Measurements from ENCODE around the gene ENOX2.

Gene ENOX2

DNA sequence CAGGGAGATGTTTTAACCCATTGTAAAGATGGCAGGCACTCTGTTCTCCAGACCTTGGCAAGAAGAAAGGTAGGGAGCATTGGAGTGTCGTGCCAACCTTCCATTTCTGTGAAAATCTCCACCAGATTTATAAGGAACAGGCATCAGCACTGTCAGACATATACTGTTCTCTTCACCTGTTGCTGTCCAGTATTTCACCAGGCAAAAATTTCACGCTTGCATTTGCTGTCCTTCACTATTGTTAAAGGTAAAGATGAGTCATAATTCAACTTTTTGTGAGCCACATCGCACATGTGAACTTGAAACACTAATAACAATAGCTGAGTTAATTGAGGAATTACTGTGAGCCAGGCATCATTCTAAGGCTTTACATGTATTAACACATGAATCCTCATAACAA, 203.4 kb downstream of the ENOX2 start:
- DNase-seq (ENCODE audit: low spot score) = no peak

- DNase-seq (ENCODE audit: low spot score) = no peak
Observed at GRCh38 chrX:130696542-130696941, 206.5 kb downstream of the ENOX2 start.

DNA sequence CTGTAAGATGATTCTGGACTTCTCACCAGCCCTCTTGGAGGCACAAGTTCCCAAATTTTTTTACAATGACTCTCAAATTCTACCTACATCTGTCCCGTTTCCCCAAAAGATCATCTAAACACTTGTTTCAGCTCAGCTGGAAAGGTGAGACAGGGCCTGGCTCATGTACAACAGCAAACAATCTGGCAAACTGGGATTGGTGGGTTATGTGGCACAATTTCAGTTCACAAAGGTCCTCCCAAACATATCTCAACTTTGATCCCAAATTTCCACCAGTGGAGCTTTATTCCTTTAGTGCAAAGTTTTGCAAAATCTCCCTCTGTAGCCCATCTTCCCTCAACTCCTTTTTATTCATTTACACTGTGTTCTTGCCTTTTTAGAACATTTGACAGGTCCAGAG, 207.1 kb downstream of the ENOX2 start:
- no peak for DNase-seq (ENCODE audit: low spot score)

GRCh38 chrX:130694983-130695382, 208.0 kb downstream of the ENOX2 start:
- DNase-seq (ENCODE audit: low spot score) = no peak

DNA sequence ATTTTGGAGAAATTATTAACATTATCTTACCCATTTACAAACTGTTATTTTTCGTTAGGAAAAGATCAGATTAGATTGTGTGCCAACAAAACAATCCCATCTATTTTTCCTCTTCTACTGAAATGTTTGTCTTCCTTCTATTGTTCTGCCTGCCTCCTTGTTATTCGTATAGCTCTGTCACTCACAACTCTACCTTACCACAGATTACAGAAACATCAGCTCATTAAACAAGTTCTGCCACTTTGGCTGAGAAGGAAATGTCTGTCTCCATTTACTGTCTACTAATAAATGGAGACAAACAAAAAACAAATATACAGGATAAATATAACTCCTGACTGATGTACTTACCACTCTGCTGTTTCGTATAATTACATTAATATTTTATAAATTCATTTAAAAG, 211.4 kb downstream of the ENOX2 start:
- DNase-seq (ENCODE audit: low spot score) = no peak

- no peak for DNase-seq (ENCODE audit: low spot score)
Observed at GRCh38 chrX:130688360-130688759, 214.6 kb downstream of the ENOX2 start.

DNA sequence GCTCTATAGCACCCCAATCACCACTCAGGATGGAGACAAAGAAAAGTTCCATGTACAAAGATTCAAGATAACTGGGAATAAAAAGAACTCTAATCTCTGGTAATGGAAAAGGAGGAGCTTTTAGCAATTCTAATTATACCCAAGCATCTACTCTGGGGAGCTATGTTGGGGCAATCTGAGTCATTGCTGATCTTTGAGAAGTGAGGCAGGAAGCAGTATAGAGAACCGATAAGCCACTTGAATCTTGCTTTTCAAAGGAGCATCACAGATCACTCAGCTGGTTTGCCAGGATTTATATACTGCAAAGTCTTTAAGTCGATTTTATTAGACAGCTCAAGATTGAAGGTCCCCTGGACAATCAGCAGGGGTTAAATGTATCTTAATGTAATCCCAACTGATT, 220.0 kb downstream of the ENOX2 start:
- peak; percentile 24 for DNase-seq (ENCODE audit: low spot score)

GRCh38 chrX:130680164-130681035, 222.6 kb downstream of the ENOX2 start:
- DNase-seq (ENCODE audit: low spot score) = peak; percentile 4

GRCh38 chrX:130676861-130677260, 226.1 kb downstream of the ENOX2 start:
- no peak for DNase-seq (ENCODE audit: low spot score)

DNA sequence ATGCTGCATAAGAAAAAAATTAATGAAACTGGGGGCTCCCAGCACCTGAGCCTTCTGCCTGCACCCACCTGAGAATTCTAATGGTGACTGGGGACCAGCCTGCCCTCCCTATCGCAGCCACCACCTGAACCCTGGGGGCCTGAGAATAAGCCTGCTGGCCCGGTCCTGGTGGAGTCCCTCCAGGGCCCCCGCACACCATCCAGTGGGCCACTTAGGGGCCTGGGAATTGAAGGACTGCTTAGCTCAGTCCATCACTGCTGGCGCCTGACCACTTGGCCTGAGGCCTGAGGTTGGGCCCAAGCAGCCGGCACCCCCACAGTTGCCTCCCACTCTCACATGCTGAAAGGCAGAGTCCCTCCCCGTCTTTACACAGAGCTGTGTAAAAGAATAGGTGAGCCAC, 230.8 kb downstream of the ENOX2 start:
- no peak for DNase-seq (ENCODE audit: low spot score)

DNA sequence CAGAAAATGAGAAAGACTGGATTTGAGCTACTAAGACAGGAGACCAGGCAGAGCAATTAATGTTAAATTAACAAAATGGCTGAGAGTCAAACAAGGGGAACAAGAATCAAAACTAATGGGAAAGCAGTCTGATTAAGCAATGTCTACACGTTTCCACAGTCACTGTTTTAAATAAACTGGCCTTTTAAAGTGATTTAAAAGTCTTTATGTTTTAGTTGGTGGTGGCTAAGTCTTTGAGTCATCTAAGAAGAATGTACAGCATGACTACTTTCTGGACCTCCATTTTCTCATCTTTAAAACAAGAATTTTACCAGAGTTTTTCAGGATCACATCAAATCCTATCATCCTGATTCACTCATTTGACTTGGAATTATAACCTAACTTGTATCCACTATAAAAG, 233.8 kb downstream of the ENOX2 start:
- peak; percentile 22 for DNase-seq (ENCODE audit: low spot score)

DNA sequence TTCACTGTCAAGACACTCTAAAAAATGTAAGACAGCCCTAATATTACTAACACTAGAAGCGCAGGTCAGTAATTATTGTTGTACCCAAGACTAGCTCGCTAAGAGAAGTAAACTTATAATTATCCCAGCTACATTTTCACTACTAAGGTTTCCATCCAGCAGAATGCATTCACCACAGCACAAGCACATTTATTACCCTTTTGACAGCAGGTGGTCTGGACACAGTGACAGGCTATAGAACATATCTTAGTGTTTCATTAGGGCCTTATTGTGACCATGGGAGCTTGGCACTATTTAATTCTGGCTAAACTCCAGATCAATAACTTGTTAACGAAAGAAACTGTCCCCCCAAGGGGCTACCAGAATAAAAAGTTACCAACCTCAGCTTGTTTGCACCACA, 237.7 kb downstream of the ENOX2 start:
- DNase-seq (ENCODE audit: low spot score) = no peak

DNA sequence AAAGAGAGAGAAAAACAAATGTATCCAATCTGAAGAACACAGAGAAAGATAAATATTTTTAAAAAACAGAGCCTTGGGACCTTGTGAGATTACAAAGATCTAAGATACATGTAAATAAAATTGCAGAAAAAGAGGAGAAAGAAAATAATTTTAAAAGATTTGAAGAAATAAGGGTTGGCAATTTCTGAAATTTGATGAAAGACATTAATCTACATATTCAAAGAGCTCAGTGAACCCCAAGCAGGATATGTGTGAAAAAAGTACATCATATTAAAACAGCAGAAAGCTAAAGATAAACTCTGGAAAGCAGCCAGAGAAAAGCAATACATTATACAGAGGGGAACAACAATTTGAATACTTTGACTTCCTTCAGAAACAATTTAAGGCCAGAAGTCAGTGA, 244.7 kb downstream of the ENOX2 start:
- DNase-seq (ENCODE audit: low spot score) = no peak

DNA sequence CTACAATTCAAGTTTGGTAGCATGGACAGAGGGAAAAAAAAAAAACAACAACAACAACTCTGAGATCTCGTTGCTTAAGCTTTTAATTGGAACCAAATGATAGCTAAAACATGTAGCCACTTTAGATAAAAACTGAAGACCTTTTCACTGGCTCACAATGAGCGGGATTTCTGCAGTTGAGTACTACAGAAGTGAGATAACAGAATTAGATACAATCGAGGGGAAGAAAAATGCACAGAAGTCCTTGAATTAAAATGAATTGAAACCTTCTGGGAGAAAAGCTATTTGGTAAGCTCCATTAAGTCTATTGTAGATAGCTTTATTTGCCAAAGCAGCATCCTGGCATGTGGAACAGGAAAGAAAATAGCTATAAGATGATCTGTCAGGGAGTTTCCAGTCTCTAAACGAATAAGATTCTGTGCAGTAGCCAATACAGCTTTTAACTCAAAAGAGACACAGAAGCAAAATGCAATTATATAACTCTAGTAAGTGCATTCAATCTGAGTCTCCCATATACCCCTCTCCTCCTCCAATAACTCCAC, 248.5 kb downstream of the ENOX2 start:
- DNase-seq (ENCODE audit: low spot score) = peak; percentile 4

DNA sequence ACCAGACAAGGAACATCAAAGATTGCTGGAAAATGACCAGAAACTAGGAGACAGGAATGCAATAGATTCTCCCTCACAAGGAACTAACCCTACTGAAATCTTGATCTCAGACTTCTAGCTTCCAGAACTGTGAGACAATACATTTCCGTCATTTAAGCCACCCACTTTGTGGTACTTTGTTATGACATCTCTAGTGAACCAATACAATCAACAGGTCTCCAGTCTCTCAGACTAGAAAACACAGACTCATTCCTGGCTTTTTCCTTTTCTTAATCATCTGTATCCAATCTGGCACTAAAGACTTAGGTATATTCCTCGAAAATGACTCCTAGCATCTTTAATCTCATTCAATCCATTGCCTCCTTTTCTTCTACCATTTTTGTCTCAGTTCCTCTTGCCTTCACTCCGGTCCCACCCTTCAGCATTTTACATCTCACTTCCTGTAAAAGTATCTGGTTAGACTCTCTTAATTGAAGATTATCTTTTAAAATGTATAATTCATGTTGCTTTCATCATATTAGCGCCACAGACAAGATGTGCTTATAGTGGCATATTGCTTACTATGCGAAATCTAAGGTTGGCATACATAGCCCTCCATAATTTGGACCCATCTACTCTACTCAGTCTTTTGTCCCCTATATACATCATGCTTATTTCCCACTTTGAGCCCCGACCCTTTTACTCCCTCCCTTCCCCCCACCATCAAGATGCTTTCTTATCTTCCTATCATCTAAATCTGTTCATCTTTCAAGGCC, 250.0 kb downstream of the ENOX2 start:
- DNase-seq (ENCODE audit: low spot score) = no peak

DNA sequence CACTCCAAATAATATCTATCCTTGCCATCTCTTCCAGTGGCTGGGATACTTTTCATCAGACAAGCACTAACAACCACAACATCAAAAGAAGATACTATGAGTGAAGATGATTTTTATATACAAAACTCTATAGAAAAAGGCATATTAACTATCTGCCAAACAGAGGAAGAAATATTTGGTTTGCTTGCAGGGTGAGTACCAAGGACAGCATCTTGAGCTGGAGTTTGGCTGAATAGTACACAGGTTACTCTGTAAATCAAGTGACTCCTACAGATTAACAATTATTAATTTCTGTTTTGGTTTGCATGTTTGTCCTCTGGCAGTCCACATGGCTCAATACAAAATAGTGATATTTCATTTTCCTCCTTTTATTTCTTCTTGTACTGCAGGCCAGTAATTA, 253.3 kb downstream of the ENOX2 start:
- DNase-seq (ENCODE audit: low spot score) = no peak

- no peak for DNase-seq (ENCODE audit: low spot score)
Observed at GRCh38 chrX:130647468-130647867, 255.5 kb downstream of the ENOX2 start.

- DNase-seq (ENCODE audit: low spot score) = no peak
Observed at GRCh38 chrX:130645955-130646583, 256.9 kb downstream of the ENOX2 start.

DNA sequence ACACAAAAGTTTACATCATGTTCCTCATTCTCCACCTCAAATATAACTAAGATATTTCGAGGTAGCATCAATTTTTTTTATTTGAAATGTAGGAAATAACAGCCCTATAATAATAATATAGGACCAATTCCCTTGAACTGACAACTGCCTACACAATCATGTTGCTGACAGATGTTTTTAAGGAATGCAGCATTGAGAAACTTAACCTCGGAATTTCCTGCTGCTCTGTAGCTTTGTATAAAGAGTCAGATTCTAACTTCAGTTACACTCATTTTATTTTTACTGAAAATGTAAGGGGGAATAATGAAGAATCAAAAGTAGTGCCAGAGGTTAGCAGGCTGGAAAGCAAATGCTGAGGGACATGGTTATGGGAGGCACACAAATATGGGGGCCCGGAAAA, 265.4 kb downstream of the ENOX2 start:
- peak; percentile 35 for DNase-seq (ENCODE audit: low spot score)

GRCh38 chrX:130636277-130636676, 266.7 kb downstream of the ENOX2 start:
- DNase-seq (ENCODE audit: low spot score) = no peak

GRCh38 chrX:130631011-130631410, 272.0 kb downstream of the ENOX2 start:
- DNase-seq (ENCODE audit: low spot score) = no peak

DNA sequence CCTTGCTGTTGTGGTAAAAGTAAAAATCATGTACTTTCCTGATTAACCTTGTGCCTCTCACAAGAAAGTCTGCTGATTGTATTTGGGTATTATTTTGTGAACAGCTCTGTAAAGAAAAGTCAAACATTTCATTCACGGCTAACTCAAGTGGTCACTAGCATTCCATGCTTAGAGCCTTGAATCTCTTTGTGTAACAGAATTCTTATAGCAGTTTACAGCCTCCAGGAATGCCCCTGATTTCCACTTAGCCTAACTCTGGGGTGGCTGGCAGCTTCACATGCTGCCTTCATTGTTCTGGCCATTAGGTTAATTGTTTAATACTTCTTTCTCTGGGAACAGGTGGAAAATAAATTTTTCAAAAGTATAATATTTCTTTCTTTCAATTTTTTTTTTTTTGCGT, 274.5 kb downstream of the ENOX2 start:
- no peak for DNase-seq (ENCODE audit: low spot score)

DNA sequence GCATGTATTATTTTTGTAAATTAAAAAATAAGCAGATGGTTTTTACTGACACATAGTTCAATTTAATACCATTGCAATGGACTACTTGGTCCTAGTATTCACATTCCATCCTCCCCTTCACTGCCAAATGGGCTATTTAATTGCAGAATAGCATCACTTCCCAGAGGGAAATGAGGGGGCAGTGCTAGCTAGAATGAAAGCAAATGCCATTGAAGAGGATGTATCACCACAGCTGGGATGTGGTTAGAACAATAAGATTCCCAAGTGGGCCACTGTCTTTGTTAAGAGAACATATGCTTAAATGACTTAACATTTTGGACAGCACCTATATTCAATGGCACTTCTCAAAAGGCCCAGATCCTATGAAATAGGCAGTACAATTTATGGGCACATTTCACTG, 276.5 kb downstream of the ENOX2 start:
- peak; percentile 17 for DNase-seq (ENCODE audit: low spot score)
